GM12872 (cell line): ENCODE measurements around the gene SLC30A3.

ENCODE experiments used
- TF ChIP-seq, protein P1 (sequence below): IDR thresholded peaks from 3 replicates; pipeline ENCODE4 v1.5.1; 2011; ENCODE audit warnings: low read depth, mild to moderate bottlenecking, low read length, moderate library complexity; ENCODE audit not compliant: insufficient read depth

Gene SLC30A3

DNA sequence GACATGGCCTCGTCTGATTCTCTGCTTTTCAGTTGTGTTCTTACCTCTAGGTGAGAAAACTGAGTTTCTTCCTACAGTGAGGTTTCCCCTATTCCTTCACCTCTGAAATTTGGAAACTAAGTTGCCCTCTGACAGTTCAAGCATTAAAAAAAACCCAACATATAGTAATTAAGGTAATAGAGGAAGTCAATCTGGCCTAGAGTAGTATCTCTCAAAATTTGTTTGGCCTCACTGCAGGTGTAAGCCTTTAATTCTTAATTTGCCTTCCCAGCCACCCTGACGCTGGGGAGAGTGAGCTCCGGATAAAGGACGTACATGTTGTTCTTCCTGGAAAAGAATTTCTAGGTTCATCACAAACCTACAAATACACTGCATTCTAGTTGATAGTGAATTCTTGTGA, 44.2 kb downstream of the SLC30A3 start:
- TF ChIP-seq, protein P1, sequence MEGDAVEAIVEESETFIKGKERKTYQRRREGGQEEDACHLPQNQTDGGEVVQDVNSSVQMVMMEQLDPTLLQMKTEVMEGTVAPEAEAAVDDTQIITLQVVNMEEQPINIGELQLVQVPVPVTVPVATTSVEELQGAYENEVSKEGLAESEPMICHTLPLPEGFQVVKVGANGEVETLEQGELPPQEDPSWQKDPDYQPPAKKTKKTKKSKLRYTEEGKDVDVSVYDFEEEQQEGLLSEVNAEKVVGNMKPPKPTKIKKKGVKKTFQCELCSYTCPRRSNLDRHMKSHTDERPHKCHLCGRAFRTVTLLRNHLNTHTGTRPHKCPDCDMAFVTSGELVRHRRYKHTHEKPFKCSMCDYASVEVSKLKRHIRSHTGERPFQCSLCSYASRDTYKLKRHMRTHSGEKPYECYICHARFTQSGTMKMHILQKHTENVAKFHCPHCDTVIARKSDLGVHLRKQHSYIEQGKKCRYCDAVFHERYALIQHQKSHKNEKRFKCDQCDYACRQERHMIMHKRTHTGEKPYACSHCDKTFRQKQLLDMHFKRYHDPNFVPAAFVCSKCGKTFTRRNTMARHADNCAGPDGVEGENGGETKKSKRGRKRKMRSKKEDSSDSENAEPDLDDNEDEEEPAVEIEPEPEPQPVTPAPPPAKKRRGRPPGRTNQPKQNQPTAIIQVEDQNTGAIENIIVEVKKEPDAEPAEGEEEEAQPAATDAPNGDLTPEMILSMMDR: no peak

DNA sequence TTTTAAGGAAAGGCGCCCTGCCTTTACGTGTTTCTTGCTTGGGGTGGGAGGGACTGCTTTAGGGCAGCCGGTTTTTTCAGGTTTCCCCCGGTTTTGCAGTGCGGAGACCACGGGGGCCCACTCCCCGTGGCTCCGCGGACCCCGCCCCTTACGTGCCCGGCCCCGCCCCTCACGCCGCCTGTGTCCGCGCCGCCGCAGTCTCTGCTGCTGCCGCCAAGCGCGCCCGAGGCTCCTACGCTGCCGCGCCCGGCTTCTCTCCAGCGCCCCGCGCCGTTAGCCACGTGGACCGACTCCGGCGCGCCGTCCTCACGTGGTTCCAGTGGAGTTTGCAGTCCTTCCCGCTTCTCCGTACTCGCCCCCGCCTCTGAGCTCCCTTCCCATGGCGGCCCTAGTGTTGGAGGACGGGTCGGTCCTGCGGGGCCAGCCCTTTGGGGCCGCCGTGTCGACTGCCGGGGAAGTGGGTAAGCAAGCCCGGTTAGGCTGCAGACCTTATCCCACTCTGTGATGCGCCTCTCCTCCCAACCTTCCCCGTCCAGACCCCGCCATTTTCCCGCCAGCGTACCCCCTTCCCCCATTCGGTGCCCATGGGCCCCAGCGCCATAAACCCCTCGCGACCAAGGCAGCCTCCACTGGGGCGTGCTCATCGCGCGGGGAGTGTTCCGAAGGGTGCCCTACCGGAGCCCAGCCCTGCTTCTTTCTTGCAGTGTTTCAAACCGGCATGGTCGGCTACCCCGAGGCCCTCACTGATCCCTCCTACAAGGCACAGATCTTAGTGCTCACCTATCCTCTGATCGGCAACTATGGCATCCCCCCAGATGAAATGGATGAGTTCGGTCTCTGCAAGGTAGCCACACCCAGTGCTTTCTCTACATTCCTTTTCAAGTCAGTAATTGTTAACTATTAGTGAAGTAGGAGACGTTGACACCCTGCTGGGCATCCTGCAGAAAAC, 45.4 kb downstream of the SLC30A3 start, which contains the start of gene CAD:
Gene CAD (plus strand): TSS at position 197 of the 949 bp plus-strand sequence. CDS start 183 bp downstream, at position 380.
- TF ChIP-seq, protein P1: 0 out of 3 replicates have a peak, but pooled peaks have one; percentile 13

DNA sequence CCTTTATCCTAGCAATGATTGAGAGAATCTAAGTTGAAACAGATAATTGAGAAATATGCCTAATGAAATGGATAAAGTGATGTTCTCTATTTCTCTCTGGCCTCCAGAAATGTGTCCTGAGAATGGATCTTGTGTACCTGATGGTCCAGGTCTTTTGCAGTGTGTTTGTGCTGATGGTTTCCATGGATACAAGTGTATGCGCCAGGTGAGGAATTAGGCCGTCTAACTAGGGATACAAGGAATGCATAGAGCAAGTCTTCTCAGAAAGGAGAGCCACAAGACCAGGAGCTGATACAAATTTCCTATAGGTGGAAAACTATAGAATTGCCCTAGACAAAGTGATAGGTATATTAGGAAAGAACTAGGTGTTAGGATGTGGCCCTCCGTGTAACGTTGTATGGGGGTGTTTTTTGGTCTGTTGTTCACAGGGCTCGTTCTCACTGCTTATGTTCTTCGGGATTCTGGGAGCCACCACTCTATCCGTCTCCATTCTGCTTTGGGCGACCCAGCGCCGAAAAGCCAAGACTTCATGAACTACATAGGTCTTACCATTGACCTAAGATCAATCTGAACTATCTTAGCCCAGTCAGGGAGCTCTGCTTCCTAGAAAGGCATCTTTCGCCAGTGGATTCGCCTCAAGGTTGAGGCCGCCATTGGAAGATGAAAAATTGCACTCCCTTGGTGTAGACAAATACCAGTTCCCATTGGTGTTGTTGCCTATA, 46.3 kb downstream of the SLC30A3 start:
- TF ChIP-seq, protein P1: no peak

DNA sequence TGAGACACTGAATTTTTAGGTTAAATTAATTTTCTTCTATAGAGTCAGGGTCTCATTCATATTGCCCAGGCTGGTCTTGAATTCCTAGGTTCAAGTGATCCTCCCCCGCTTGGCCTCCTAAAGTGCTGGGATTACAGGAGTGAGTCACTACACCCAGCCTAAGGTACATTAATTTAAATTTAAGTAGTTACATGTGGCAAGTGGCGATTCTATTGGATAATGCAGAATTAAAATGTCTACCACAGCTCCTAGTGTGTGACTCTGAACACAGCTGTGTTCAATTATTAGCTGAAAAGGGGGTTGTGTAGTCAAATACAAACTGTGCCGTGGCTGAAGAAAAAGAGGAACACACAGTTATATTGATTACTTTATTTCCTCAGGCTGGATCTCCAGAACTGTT, 47.9 kb downstream of the SLC30A3 start:
- TF ChIP-seq, protein P1: no peak

DNA sequence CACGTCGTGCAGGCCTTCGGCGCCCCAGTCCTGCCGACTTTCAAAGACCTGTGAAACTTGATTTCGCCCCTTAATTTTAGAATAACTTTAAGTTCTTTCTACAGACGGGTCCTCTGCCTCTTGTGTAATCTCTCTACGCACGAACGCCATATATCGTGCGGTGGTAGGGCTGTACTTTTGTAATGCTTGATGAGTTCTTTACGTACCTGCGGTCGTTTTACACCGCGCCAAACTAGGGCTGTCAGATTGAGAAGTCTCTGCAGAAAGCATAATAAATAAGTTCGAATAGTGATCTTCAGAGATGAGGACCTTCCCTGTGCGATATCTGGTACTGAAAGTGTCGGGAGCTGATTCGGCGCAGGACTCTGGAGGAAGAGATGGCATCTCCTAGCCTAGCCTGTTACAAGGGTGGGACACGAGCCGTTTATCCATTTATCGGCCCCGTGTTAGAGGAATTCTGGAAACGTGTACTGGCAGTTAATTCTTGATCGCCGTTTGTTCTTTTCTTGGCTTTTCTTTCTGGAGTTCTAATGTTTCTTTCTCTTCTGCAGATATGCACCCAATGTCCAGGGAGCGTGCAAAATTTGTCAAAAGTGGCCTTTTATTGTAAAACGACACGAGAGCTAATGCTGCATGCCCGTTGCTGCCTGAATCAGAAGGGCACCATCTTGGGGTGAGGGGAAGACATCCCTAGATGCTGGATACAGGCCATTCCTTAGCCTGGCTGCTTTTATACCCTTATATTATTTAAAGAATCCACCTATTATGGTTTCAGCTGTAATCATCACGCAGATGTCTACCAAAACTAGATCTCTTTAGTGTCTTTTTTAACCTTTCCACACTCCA, 50.0 kb downstream of the SLC30A3 start:
- TF ChIP-seq, protein P1: no peak

DNA sequence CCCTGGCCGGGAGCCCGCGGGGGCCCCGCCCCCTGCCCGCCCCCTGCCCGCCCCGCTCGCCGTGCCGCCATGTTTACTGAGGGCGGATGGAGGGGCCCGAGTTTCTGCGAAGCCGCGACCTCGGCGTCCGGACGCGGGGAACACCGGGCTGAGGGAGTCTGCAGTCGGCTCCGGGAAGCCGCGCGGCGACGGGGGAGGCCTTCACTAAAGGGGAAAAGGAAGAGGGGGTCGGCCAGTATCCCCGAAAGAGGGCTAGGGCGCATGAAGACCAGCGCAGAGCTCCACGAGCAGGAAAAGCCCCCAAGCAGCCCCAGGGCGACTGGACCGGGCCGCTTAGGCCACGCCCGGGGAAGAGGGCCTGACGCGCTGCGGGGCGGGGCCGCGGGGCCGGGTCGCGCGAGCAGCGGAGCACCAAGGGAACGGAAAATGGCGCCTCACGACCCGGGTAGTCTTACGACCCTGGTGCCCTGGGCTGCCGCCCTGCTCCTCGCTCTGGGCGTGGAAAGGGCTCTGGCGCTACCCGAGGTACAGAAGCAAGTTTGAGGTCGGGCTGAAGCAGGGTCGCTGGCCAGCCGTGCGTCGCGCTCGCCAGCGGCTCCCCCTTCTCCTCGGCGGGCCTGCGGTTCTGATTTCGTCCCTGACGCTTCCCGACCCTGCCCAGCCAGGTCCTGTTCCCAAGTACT, 50.8 kb downstream of the SLC30A3 start, which contains the start of the genes ATRAID and SLC5A6:
Gene ATRAID (plus strand): TSS at position 99 of the 683 bp plus-strand sequence. CDS start 328 bp downstream, at position 427.
Gene SLC5A6 (minus strand): TSS at position 326 of the 683 bp plus-strand sequence. CDS start 4,618 bp downstream, outside the sequence.
- TF ChIP-seq, protein P1: no peak
